HFF-Myc (cell line): ENCODE data around the gene PDZD11.
"Not testable (repeated sequence)": the region's sequence is repeated elsewhere in the genome, so short reads cannot be mapped to it uniquely, and the experiment has no call there.

Experiments
- DNase-seq: peaks from one replicate; pipeline ENCODE4 v3.0.0-alpha.2; 2011; ENCODE audit warnings: low read depth; ENCODE audit errors: extremely low read depth
- H3K4me3 ChIP-seq: replicated peaks from 2 replicates; pipeline ENCODE4 v1.5.1; 2011; ENCODE audit warnings: low read depth, mild to moderate bottlenecking, control low read depth, low read length
- TF ChIP-seq, protein P1 (sequence below): IDR thresholded peaks from 2 replicates; pipeline ENCODE4 v1.5.1; 2012; ENCODE audit warnings: mild to moderate bottlenecking, low read depth, low read length, control low read depth; ENCODE audit errors: missing control alignments

PDZD11 gene

DNA sequence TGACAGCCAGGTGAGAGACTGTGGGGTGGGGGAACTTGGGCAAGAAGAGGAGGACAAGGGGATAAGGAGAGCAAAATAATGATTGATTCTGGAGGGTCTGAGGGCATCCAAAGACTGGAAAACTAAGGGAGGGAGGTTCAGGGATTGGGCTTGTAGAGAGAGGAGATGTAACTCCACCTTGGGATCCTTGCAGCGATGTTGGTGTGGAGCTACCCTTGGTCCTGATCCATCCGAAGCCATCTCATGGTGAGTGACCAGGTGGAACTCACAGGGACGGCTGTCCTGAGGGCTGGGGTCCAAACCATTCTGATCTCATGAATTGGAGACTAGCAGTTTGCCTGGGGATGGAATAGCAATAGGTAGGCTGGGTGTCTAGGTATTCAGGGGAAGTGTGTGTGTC is 9.2 kb downstream of the PDZD11 start:
- DNase-seq, result no peak
- TF ChIP-seq, protein P1, sequence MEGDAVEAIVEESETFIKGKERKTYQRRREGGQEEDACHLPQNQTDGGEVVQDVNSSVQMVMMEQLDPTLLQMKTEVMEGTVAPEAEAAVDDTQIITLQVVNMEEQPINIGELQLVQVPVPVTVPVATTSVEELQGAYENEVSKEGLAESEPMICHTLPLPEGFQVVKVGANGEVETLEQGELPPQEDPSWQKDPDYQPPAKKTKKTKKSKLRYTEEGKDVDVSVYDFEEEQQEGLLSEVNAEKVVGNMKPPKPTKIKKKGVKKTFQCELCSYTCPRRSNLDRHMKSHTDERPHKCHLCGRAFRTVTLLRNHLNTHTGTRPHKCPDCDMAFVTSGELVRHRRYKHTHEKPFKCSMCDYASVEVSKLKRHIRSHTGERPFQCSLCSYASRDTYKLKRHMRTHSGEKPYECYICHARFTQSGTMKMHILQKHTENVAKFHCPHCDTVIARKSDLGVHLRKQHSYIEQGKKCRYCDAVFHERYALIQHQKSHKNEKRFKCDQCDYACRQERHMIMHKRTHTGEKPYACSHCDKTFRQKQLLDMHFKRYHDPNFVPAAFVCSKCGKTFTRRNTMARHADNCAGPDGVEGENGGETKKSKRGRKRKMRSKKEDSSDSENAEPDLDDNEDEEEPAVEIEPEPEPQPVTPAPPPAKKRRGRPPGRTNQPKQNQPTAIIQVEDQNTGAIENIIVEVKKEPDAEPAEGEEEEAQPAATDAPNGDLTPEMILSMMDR, result no peak
- H3K4me3 ChIP-seq, result no peak overlapping the region

DNA sequence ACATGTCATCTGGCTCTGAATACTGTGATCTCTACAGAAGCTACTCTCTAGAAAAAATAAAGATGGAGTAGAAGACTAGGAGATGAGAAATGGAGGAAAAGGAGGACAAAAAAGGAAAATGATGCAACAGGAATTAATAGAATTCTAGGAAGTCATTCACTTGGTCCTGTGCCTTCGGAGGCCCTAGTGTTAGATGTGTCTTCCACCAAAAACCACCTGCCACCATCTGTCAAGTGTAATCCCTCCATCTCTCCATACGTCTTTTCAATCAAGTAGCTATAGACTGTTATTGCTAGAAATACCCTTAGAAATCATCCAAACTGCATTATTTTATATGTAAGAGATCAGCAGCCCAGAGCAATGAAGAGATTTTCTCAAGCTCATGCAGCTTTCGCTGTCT is 10.6 kb downstream of the PDZD11 start:
- TF ChIP-seq, protein P1, result no peak
- DNase-seq, result no peak
- H3K4me3 ChIP-seq, result no peak overlapping the region

DNA sequence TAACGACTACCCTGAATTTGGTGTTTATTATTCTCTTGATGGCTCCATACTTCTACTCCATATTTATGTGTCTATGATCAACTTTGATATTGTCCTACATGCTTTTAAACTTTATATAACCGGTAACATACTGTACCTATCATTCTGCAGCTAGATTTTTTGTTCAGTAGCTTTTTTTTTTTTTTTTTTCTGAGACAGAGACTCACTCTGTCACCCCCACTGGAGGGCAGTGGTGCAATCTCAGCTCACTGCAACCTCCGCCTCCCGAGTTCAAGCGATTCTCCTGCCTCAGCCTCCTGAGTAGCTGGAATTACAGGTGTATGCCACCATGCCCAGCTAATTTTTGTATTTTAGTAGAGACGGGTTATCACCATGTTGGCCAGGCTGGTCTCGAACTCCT is 15.7 kb downstream of the PDZD11 start:
- DNase-seq, H3K4me3 ChIP-seq: not testable (repeated sequence)

DNA sequence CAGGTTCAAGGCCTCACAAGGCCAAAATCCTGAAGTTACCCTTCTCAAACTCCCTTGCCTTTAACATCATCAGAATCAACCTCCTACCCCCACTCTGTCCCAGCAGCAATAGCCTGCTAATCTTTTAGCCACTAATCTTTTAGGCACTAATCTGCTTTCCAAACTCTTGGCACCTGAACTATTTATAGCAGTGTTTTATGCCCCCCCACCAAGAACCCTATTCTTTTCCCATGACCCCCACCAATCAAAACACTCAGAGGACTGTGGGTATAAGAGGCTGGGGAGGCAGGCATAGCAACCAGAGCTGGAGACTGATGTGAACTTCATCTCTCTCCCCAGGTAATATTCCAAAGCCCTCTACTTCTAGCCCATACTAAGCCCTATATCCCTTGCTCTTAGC is 21.7 kb downstream of the PDZD11 start, which contains the start of gene ARR3:
ARR3 (plus strand) TSS at position 301 of the 400 bp plus-strand sequence. CDS start 1,052 bp downstream, outside the sequence.
- H3K4me3 ChIP-seq, result no peak within 1 kb of the TSS
- TF ChIP-seq, protein P1, result no peak
- DNase-seq, result no peak

DNA sequence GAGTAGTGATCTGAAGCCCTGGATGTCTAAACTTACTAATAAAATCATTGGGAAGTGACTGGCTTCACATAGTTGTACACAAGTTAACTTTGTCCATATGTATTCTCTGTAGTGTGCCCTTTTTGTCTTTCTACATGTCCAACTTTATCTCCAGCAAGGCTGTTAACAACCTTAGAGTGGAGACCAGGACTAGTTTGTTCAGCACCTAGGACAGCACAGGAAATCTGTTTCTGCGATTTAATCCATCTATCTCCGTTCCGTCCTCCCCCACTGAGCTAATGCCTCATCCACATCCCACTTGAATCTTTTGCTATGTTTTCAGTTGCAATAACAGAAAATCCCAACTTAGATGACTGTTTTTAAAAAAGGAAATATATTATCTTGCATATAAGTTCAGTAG is 24.9 kb downstream of the PDZD11 start:
- no peak overlapping the region for H3K4me3 ChIP-seq
- TF ChIP-seq, protein P1, result no peak
- no peak for DNase-seq

DNA sequence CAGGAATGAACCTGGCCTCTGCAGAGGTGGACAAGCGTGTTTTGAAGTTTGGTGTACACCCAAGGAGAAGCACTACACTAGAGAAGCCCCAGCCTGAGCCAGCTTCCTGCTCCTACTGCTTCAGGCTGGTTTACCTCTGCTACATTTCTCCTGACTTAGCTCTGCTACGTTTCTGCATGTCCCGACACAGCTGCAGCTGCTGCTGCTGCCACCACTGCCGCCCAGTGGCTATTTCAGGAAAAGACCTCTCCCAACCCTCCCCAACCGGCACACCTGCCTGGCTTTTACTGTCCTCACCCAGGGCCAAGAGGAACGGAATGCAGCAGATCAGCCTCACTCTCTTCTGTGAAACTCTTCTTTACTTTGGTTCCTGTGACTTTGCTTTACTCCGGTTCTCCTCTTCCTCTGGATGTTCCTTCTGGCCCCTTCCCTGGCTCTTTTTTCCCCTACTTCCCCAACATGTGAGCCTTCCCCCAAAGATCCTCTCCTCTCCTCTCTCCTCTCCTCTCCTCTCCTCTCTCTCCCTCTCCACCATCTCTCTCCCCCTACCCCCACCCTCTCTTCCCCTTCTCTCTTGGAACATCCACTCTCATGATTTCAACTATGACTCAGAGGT is 26.7 kb downstream of the PDZD11 start:
- H3K4me3 ChIP-seq, result no peak overlapping the region
- TF ChIP-seq, protein P1, result peak; percentile 59
- DNase-seq, result peak; percentile 3

DNA sequence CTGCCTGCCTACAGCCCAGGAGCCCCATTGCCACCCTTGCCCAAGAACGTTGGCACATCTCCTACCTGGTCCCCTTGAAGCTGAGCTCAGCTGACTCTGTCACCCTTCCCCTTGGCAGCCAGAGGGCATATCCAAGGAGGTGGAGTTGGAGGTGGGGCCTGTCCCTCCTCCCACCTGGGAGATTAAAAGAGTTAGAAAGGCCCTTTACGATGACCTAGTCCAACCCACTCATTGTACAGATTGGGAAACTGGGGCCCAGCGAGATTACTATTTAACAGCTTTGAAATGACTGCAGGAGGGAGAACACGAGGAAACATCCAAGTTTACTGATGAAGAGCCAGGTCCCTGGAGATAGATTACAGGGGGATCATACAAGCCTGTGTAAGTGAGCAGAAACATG is 29.6 kb downstream of the PDZD11 start, which contains the start of gene P2RY4:
P2RY4 (minus strand) TSS at position 101 of the 400 bp plus-strand sequence. CDS start 580 bp downstream, outside the sequence.
- DNase-seq, result no peak
- TF ChIP-seq, protein P1, result no peak
- no peak within 1 kb of the TSS for H3K4me3 ChIP-seq
